ENCODE measurements around the gene DOCK2.

- TF ChIP-seq, protein P1, sequence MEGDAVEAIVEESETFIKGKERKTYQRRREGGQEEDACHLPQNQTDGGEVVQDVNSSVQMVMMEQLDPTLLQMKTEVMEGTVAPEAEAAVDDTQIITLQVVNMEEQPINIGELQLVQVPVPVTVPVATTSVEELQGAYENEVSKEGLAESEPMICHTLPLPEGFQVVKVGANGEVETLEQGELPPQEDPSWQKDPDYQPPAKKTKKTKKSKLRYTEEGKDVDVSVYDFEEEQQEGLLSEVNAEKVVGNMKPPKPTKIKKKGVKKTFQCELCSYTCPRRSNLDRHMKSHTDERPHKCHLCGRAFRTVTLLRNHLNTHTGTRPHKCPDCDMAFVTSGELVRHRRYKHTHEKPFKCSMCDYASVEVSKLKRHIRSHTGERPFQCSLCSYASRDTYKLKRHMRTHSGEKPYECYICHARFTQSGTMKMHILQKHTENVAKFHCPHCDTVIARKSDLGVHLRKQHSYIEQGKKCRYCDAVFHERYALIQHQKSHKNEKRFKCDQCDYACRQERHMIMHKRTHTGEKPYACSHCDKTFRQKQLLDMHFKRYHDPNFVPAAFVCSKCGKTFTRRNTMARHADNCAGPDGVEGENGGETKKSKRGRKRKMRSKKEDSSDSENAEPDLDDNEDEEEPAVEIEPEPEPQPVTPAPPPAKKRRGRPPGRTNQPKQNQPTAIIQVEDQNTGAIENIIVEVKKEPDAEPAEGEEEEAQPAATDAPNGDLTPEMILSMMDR (IDR thresholded peaks at IDR 0.05) = no peak
- TF ChIP-seq POLR2AphosphoS5 (IDR thresholded peaks at IDR 0.05; ENCODE audit: low read depth, low read length) (no peak), REST (IDR thresholded peaks at IDR 0.05; ENCODE audit: insufficient read depth in 1 of 2, low read depth in 2 of 2, low read length in 1 of 2) (no peak), TCF7L2 (IDR thresholded peaks at IDR 0.05; ENCODE audit: low read depth, low read length) (no peak), SIN3A (IDR thresholded peaks at IDR 0.05; ENCODE audit: borderline replicate concordance, insufficient read depth, low read depth, low read length) (no peak)
These were observed 148.9 kb downstream of the DOCK2 start for GRCh38 chr5:169785771-169786618.
